ENCODE data around the gene UBE2G2. TPM values are rescaled to one million over a fixed set of nuclear protein-coding genes. Genes with fewer than 3 reads are reported as not detected.

Gene UBE2G2
- polyA plus RNA-seq, 1 donor from 2014 or later, result 127 TPM

DNA sequence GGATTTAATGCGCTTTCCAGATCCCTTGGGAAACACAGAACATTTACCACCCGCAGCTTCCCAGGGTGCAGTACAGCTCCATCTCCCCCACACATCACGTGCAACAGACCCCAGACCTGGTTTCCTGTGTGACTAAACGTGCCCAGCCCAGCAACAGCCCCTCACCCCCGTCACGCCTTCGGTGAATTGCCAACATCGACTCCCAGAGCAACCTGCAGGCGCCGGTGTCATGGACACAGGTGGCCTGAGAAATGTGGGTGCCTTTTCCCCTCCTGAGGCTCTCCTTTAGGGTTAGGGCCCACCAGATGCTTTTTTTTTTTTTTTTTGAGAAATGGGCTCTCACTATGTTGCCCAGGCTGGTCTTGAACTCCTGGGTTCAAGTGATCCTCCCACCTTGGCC lies 40.5 kb upstream of the UBE2G2 start:
- Histone ChIP-seq H3K9me2 (ENCODE audit: insufficient read depth, low read length) (no peaks in the 10 kb centered on the region), H3K9me3 (ENCODE audit: low read length) (no peaks in the 10 kb centered on the region), H3K79me2 (replicated peaks; ENCODE audit: insufficient read depth, low read length) (no peaks in the 10 kb centered on the region), H4K20me1 (ENCODE audit: insufficient read depth) (no peaks in the 10 kb centered on the region), H3K27ac (ENCODE audit: low read length) (no peak overlapping the region), H3K4me3 (ENCODE audit: low read length) (no peak overlapping the region), H3F3A (ENCODE audit: insufficient read depth, low read length, poor library complexity, severe bottlenecking) (no peaks in the 10 kb centered on the region), H3K9ac (ENCODE audit: low read length) (no peak overlapping the region), H3K4me2 (ENCODE audit: low read length) (no peak overlapping the region), H2AFZ (ENCODE audit: low read depth, low read length) (no peak overlapping the region), H3K36me3 (ENCODE audit: insufficient read depth, low read length) (no peaks in the 10 kb centered on the region), H3K27me3 (ENCODE audit: insufficient read depth, low read depth, low read length) (no peaks in the 10 kb centered on the region)
- no peak for TF ChIP-seq EZH2 (IDR thresholded peaks at IDR 0.05; ENCODE audit: borderline replicate concordance, insufficient read depth, low read length, poor library complexity, severe bottlenecking)
- no peak for TF ChIP-seq EP300 (conservative IDR thresholded peaks at IDR 0.05; ENCODE audit: poor library complexity, severe bottlenecking)
- no peak for TF ChIP-seq TAF1 (IDR thresholded peaks at IDR 0.05; ENCODE audit: low read depth)
- no peak for TF ChIP-seq POLR2AphosphoS5 (IDR thresholded peaks at IDR 0.05)
- no peak for TF ChIP-seq RAD21 (conservative IDR thresholded peaks at IDR 0.05)
- TF ChIP-seq SMC3 (conservative IDR thresholded peaks at IDR 0.05; ENCODE audit: poor library complexity), result no peak
- no peak for TF ChIP-seq MXI1 (conservative IDR thresholded peaks at IDR 0.05; ENCODE audit: poor library complexity, severe bottlenecking)
- TF ChIP-seq, protein P1, sequence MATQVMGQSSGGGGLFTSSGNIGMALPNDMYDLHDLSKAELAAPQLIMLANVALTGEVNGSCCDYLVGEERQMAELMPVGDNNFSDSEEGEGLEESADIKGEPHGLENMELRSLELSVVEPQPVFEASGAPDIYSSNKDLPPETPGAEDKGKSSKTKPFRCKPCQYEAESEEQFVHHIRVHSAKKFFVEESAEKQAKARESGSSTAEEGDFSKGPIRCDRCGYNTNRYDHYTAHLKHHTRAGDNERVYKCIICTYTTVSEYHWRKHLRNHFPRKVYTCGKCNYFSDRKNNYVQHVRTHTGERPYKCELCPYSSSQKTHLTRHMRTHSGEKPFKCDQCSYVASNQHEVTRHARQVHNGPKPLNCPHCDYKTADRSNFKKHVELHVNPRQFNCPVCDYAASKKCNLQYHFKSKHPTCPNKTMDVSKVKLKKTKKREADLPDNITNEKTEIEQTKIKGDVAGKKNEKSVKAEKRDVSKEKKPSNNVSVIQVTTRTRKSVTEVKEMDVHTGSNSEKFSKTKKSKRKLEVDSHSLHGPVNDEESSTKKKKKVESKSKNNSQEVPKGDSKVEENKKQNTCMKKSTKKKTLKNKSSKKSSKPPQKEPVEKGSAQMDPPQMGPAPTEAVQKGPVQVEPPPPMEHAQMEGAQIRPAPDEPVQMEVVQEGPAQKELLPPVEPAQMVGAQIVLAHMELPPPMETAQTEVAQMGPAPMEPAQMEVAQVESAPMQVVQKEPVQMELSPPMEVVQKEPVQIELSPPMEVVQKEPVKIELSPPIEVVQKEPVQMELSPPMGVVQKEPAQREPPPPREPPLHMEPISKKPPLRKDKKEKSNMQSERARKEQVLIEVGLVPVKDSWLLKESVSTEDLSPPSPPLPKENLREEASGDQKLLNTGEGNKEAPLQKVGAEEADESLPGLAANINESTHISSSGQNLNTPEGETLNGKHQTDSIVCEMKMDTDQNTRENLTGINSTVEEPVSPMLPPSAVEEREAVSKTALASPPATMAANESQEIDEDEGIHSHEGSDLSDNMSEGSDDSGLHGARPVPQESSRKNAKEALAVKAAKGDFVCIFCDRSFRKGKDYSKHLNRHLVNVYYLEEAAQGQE (IDR thresholded peaks at IDR 0.05; ENCODE audit: borderline replicate concordance), result no peak
- TF ChIP-seq CTCF (IDR thresholded peaks at IDR 0.05; ENCODE audit: poor library complexity, severe bottlenecking), result no peak

GRCh38 chr21:44840771-44841170 lies 39.2 kb upstream of the UBE2G2 start:
- no peaks in the 10 kb centered on the region for H3K9me2 ChIP-seq (ENCODE audit: insufficient read depth, low read length)
- no peak overlapping the region for H3K27ac ChIP-seq (ENCODE audit: low read length)
- H3K36me3 ChIP-seq (ENCODE audit: insufficient read depth, low read length), result no peaks in the 10 kb centered on the region
- no peak for TF ChIP-seq EP300 (conservative IDR thresholded peaks at IDR 0.05; ENCODE audit: poor library complexity, severe bottlenecking)
- no peaks in the 10 kb centered on the region for H3F3A ChIP-seq (ENCODE audit: insufficient read depth, low read length, poor library complexity, severe bottlenecking)
- no peaks in the 10 kb centered on the region for H3K79me2 ChIP-seq (replicated peaks; ENCODE audit: insufficient read depth, low read length)
- H3K9me3 ChIP-seq (ENCODE audit: low read length), result no peaks in the 10 kb centered on the region
- H3K9ac ChIP-seq (ENCODE audit: low read length), result no peak overlapping the region
- H2AFZ ChIP-seq (ENCODE audit: low read depth, low read length), result no peak overlapping the region
- no peaks in the 10 kb centered on the region for H4K20me1 ChIP-seq (ENCODE audit: insufficient read depth)
- no peak overlapping the region for H3K4me2 ChIP-seq (ENCODE audit: low read length)
- no peak overlapping the region for H3K4me3 ChIP-seq (ENCODE audit: low read length)
- H3K27me3 ChIP-seq (ENCODE audit: insufficient read depth, low read depth, low read length), result no peaks in the 10 kb centered on the region

GRCh38 chr21:44838951-44839350 lies 37.3 kb upstream of the UBE2G2 start:
- no peaks in the 10 kb centered on the region for H3K9me2 ChIP-seq (ENCODE audit: insufficient read depth, low read length)
- H3F3A ChIP-seq (ENCODE audit: insufficient read depth, low read length, poor library complexity, severe bottlenecking), result no peaks in the 10 kb centered on the region
- no peaks in the 10 kb centered on the region for H3K9me3 ChIP-seq (ENCODE audit: low read length)
- H3K4me2 ChIP-seq (ENCODE audit: low read length), result no peak overlapping the region
- no peaks in the 10 kb centered on the region for H3K27me3 ChIP-seq (ENCODE audit: insufficient read depth, low read depth, low read length)
- TF ChIP-seq CTCF (IDR thresholded peaks at IDR 0.05; ENCODE audit: poor library complexity, severe bottlenecking) (no peak), POLR2AphosphoS5 (IDR thresholded peaks at IDR 0.05) (no peak), RAD21 (conservative IDR thresholded peaks at IDR 0.05) (no peak), SMC3 (conservative IDR thresholded peaks at IDR 0.05; ENCODE audit: poor library complexity) (no peak), MXI1 (conservative IDR thresholded peaks at IDR 0.05; ENCODE audit: poor library complexity, severe bottlenecking) (no peak), EZH2 (IDR thresholded peaks at IDR 0.05; ENCODE audit: borderline replicate concordance, insufficient read depth, low read length, poor library complexity, severe bottlenecking) (no peak), TAF1 (IDR thresholded peaks at IDR 0.05; ENCODE audit: low read depth) (no peak), EP300 (conservative IDR thresholded peaks at IDR 0.05; ENCODE audit: poor library complexity, severe bottlenecking) (no peak)
- TF ChIP-seq, protein P1 (IDR thresholded peaks at IDR 0.05; ENCODE audit: borderline replicate concordance), result no peak
- no peak overlapping the region for H3K4me3 ChIP-seq (ENCODE audit: low read length)
- H3K36me3 ChIP-seq (ENCODE audit: insufficient read depth, low read length), result no peaks in the 10 kb centered on the region
- no peaks in the 10 kb centered on the region for H3K79me2 ChIP-seq (replicated peaks; ENCODE audit: insufficient read depth, low read length)
- no peak overlapping the region for H3K27ac ChIP-seq (ENCODE audit: low read length)
- H4K20me1 ChIP-seq (ENCODE audit: insufficient read depth), result no peaks in the 10 kb centered on the region
- H3K9ac ChIP-seq (ENCODE audit: low read length), result no peak overlapping the region
- H2AFZ ChIP-seq (ENCODE audit: low read depth, low read length), result no peak overlapping the region

Data from neural cell (in vitro differentiated cells).